ENCODE results near the gene SAP30BP. TPM values are rescaled to one million over a fixed set of nuclear protein-coding genes. Genes with fewer than 3 reads are reported as not detected.
A peak's percentile ranks its signal among the peaks of the same experiment; 100 is the strongest.
"Not testable (repeated sequence)": the region's sequence is repeated elsewhere in the genome, so short reads cannot be mapped to it uniquely, and the experiment has no call there.

SAP30BP gene
- total RNA-seq, 1 donor from 2014 or later: 59.9 TPM

DNA sequence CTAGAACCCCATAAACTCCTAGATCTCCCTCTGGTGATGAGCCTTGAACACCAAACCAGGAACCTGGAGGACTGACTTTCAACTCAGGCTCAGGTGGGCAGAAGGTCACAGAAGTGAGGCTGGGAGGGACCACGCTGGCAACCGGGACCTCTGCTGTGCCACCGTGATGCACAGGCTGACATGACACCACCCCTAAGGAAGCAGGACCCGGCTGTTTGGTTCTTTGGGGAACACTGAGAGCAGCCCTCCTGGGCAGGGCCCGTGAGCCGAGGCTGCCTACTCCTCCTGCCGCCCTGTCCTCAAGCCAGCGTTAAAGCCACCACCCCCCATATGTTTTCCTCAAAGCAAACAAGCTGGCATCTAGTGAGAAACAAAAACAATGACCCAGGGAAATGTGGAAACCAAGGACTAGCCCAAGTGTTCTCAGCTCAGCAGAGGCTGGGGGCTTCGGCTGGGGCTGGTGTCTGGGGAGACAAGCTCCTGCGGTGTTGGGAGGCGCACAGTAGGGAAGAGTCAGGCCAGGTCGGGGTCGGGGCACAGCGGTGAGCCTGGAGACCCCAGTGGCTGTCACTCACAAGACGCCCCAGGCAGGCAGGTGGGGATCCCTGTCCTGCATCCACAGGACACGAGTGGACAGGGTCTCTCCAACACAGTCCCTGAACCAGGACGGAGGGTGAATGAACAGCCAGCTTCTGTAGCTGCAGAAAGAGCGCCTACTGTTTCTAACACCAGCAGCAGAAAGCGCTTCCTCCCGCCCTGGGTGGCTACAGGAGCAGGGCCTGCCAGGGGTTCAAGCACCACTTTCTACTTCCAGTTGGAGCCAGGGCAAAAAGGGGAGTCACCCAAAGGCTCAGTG is 32.2 kb upstream of the SAP30BP start:
- Mint-ChIP-seq H3K27me3 (ENCODE audit: low read depth) (no peaks in the 10 kb centered on the region), H3K4me3 (ENCODE audit: unreplicated experiment) (no peak overlapping the region), H3K9me3 (ENCODE audit: low read depth) (no peaks in the 10 kb centered on the region), H3K27ac (ENCODE audit: unreplicated experiment) (no peak overlapping the region), H3K36me3 (ENCODE audit: low read depth) (no peaks in the 10 kb centered on the region), H3K4me1 (ENCODE audit: low read depth) (peaks cover 18% of the 10 kb centered on the region)
- no peak for DNase-seq (ENCODE audit: low spot score)
- TF ChIP-seq, protein P1, sequence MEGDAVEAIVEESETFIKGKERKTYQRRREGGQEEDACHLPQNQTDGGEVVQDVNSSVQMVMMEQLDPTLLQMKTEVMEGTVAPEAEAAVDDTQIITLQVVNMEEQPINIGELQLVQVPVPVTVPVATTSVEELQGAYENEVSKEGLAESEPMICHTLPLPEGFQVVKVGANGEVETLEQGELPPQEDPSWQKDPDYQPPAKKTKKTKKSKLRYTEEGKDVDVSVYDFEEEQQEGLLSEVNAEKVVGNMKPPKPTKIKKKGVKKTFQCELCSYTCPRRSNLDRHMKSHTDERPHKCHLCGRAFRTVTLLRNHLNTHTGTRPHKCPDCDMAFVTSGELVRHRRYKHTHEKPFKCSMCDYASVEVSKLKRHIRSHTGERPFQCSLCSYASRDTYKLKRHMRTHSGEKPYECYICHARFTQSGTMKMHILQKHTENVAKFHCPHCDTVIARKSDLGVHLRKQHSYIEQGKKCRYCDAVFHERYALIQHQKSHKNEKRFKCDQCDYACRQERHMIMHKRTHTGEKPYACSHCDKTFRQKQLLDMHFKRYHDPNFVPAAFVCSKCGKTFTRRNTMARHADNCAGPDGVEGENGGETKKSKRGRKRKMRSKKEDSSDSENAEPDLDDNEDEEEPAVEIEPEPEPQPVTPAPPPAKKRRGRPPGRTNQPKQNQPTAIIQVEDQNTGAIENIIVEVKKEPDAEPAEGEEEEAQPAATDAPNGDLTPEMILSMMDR (IDR thresholded peaks at IDR 0.05): no peak

DNA sequence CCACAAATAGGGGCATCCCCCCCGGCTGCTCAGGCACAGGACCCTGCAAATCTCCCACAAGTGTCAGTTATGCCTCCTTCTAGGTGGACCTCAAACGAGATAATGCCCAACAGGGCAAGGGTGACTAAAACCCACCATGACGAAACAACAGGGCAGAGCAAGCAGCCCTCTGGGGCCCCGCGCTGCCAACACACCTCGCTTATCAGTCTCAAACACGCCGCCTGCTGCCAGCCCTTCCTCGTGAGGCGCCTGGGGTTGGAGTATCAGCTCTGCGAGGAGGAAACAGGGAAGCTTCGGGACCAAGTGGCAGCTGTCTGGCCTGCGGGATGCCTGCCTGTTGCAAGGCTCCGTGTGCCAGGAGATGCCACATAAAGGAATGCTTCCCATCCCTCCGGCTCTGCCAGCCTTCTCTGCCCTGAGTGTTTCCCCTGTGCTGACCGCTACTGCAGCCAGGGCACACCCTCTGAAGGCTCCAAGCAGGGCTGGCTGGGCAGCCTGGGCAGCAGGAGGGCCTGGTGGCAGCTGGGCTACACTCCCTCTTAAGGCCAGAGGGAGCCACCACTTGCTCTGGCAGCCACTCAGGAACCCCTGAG is 31.4 kb upstream of the SAP30BP start:
- Mint-ChIP-seq H3K4me3 (ENCODE audit: unreplicated experiment) (no peak overlapping the region), H3K4me1 (ENCODE audit: low read depth) (peaks cover 18% of the 10 kb centered on the region), H3K36me3 (ENCODE audit: low read depth) (no peaks in the 10 kb centered on the region), H3K27me3 (ENCODE audit: low read depth) (no peaks in the 10 kb centered on the region), H3K27ac (ENCODE audit: unreplicated experiment) (no peak overlapping the region), H3K9me3 (ENCODE audit: low read depth) (no peaks in the 10 kb centered on the region)
- DNase-seq (ENCODE audit: low spot score): no peak
- TF ChIP-seq, protein P1 (IDR thresholded peaks at IDR 0.05): peak; percentile 11

DNA sequence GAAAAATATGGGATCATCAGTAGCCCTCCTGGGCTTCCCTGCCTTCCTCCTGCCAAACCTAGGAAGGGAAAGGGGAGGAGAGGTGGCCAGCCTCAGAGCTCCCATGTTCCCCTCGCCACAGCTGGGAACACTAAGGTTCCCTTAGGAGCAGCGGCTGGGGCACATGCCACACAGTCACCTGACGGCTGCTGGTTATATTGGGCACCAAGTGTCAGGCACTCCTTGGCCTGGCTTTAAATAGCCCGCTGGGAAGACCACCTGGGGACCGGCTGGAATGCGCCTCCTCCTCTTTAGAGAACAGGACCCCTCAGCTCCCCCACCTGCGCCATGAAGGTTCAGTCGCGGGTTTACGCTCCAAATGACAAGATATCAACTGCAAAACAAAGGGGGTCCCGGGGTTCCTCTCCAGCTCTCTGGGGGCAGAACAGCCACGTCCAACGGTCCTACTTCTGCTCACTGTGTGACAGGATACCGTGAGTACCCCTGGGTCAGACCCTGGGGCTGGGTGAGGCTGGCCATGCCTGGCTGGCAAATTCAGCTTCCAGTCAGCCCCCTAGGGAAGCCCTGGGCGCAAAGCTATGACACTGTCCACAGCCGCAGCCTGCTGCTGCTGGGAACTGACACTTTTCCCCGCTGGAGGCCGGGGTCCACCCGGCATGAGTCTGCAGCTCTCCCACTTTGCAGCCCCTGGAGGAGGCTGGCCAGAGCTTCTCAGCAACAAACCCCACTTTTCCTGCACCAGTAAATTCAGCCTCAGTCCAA is 30.6 kb upstream of the SAP30BP start:
- no peak overlapping the region for H3K27ac Mint-ChIP-seq (ENCODE audit: unreplicated experiment)
- H3K36me3 Mint-ChIP-seq (ENCODE audit: low read depth): no peaks in the 10 kb centered on the region
- H3K4me3 Mint-ChIP-seq (ENCODE audit: unreplicated experiment): no peak overlapping the region
- H3K4me1 Mint-ChIP-seq (ENCODE audit: low read depth): peaks cover 18% of the 10 kb centered on the region
- TF ChIP-seq, protein P1 (IDR thresholded peaks at IDR 0.05): no peak
- peak; percentile 59 for DNase-seq (ENCODE audit: low spot score)
- no peaks in the 10 kb centered on the region for H3K9me3 Mint-ChIP-seq (ENCODE audit: low read depth)
- H3K27me3 Mint-ChIP-seq (ENCODE audit: low read depth): no peaks in the 10 kb centered on the region

DNA sequence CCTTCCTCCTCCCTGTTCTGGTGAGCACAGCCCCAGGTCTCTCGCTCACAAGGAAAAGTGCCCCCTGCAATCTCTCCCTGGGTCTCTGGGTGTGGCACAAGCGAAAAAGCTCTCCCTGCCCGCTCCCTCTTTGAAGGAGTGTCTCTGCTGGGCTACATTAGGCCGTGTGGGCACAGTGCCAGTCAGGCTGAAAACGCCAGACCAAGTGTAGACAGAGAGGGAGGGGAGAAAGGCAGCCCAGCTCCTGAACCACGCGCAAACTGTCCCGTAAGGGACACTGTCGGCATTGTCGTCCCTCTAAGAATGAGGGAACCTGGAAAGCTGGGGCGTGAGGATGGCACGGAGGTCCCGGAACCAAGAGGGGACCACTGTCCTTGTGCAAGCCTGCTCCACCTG is 30.0 kb upstream of the SAP30BP start:
- Mint-ChIP-seq H3K27me3 (ENCODE audit: low read depth) (no peaks in the 10 kb centered on the region), H3K4me3 (ENCODE audit: unreplicated experiment) (no peak overlapping the region), H3K9me3 (ENCODE audit: low read depth) (no peaks in the 10 kb centered on the region), H3K36me3 (ENCODE audit: low read depth) (peaks cover 2% of the 10 kb centered on the region), H3K27ac (ENCODE audit: unreplicated experiment) (no peak overlapping the region), H3K4me1 (ENCODE audit: low read depth) (peaks cover 18% of the 10 kb centered on the region)
- no peak for DNase-seq (ENCODE audit: low spot score)
- TF ChIP-seq, protein P1 (IDR thresholded peaks at IDR 0.05): no peak

DNA sequence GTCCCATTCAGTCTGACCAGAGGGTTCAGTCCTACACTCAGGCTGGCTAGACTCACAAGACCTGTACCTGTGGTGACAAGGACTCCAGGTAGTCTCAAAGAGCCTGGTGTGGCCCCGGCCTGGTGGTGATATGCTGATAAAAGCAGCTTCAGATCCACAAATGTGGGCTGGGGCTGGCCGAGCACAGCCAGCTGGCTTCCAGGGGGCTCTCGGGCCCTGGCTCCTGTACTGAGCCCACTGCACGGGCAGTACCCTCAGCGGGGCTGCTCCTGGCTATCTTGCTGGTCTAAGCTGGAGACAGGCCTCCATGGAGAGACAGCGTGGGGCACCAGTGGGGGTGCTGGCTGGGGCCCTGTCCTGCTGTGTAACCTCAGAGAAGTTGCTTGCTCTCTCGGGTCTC is 29.6 kb upstream of the SAP30BP start:
- TF ChIP-seq, protein P1 (IDR thresholded peaks at IDR 0.05): no peak
- Mint-ChIP-seq H3K27me3 (ENCODE audit: low read depth) (no peaks in the 10 kb centered on the region), H3K36me3 (ENCODE audit: low read depth) (peaks cover 2% of the 10 kb centered on the region), H3K9me3 (ENCODE audit: low read depth) (no peaks in the 10 kb centered on the region), H3K27ac (ENCODE audit: unreplicated experiment) (no peak overlapping the region), H3K4me3 (ENCODE audit: unreplicated experiment) (no peak overlapping the region), H3K4me1 (ENCODE audit: low read depth) (peaks cover 18% of the 10 kb centered on the region)
- peak; percentile 80 for DNase-seq (ENCODE audit: low spot score)

DNA sequence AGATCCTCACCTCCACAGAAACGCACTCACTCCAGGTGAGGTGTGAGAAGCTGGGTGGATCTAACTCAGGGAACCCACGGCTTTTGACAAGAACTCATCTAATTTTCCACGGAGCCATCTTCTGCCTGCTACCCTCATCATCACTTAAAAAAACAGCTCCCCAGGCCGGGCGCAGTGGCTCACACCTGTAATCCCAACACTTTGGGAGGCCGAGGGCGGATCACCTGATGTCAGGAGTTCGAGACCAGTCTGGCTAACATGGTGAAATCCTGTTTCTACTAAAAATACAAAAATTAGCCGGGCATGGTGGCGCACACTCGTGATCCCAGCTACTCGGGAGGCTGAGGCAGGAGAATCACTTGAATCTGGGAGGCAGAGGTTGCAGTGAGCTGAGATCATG is 29.1 kb upstream of the SAP30BP start:
- not testable (repeated sequence) for H3K4me3 Mint-ChIP-seq (ENCODE audit: unreplicated experiment); DNase-seq (ENCODE audit: low spot score); H3K27me3 Mint-ChIP-seq (ENCODE audit: low read depth); H3K36me3 Mint-ChIP-seq (ENCODE audit: low read depth); H3K9me3 Mint-ChIP-seq (ENCODE audit: low read depth); H3K27ac Mint-ChIP-seq (ENCODE audit: unreplicated experiment)
- H3K4me1 Mint-ChIP-seq (ENCODE audit: low read depth): peaks cover 14% of the 10 kb centered on the region
